Neural cell (in vitro differentiated cells): Measurements from ENCODE around the gene OARD1.

Experiments used
- CTCF ChIP-seq: fragments of 450-650 bp; IDR thresholded peaks from 2 replicates; pipeline ENCODE4 v1.5.1; 2014; ENCODE audit warnings: antibody characterized with exemption, mild to moderate bottlenecking, moderate library complexity; ENCODE audit not compliant: poor library complexity, severe bottlenecking
- EP300 ChIP-seq: fragments of 450-650 bp; conservative IDR thresholded peaks from 2 replicates; pipeline ENCODE4 v1.6.1; 2014; ENCODE audit warnings: antibody characterized with exemption, mild to moderate bottlenecking, moderate library complexity; ENCODE audit not compliant: poor library complexity, severe bottlenecking
- EZH2 ChIP-seq: fragments of 200-600, 300-800 bp; shearing (Covaris generic), sonication (generic); IDR thresholded peaks from 2 replicates; pipeline ENCODE4 v1.6.1; 2014; ENCODE audit warnings: antibody characterized with exemption, low read length, borderline replicate concordance, mild to moderate bottlenecking; ENCODE audit not compliant: insufficient read depth, poor library complexity, severe bottlenecking
- MXI1 ChIP-seq: fragments of 450-650 bp; conservative IDR thresholded peaks from 2 replicates; pipeline ENCODE4 v1.6.1; 2014; ENCODE audit warnings: antibody characterized with exemption, mild to moderate bottlenecking; ENCODE audit not compliant: poor library complexity, severe bottlenecking
- POLR2AphosphoS5 ChIP-seq: IDR thresholded peaks from 2 replicates; pipeline ENCODE4 v1.6.1; 2012
- RAD21 ChIP-seq: fragments of 450-650 bp; conservative IDR thresholded peaks from 2 replicates; pipeline ENCODE4 v1.6.1; 2014; ENCODE audit warnings: antibody characterized with exemption, mild to moderate bottlenecking, moderate library complexity
- SMC3 ChIP-seq: fragments of 450-650 bp; conservative IDR thresholded peaks from 2 replicates; pipeline ENCODE4 v1.6.1; 2014; ENCODE audit warnings: antibody characterized with exemption, mild to moderate bottlenecking, moderate library complexity; ENCODE audit not compliant: poor library complexity
- TAF1 ChIP-seq: IDR thresholded peaks from 2 replicates; pipeline ENCODE4 v1.6.1; 2012; ENCODE audit warnings: low read depth
- TF ChIP-seq, protein P1 (sequence below): IDR thresholded peaks from 2 replicates; pipeline ENCODE4 v1.6.1; 2012; ENCODE audit warnings: borderline replicate concordance

GRCh38 chr6:41079080-41079479 is 6.9 kb upstream of the OARD1 start:
- TF ChIP-seq, protein P1, sequence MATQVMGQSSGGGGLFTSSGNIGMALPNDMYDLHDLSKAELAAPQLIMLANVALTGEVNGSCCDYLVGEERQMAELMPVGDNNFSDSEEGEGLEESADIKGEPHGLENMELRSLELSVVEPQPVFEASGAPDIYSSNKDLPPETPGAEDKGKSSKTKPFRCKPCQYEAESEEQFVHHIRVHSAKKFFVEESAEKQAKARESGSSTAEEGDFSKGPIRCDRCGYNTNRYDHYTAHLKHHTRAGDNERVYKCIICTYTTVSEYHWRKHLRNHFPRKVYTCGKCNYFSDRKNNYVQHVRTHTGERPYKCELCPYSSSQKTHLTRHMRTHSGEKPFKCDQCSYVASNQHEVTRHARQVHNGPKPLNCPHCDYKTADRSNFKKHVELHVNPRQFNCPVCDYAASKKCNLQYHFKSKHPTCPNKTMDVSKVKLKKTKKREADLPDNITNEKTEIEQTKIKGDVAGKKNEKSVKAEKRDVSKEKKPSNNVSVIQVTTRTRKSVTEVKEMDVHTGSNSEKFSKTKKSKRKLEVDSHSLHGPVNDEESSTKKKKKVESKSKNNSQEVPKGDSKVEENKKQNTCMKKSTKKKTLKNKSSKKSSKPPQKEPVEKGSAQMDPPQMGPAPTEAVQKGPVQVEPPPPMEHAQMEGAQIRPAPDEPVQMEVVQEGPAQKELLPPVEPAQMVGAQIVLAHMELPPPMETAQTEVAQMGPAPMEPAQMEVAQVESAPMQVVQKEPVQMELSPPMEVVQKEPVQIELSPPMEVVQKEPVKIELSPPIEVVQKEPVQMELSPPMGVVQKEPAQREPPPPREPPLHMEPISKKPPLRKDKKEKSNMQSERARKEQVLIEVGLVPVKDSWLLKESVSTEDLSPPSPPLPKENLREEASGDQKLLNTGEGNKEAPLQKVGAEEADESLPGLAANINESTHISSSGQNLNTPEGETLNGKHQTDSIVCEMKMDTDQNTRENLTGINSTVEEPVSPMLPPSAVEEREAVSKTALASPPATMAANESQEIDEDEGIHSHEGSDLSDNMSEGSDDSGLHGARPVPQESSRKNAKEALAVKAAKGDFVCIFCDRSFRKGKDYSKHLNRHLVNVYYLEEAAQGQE, result no peak
- TF ChIP-seq EP300 (no peak), CTCF (no peak), EZH2 (no peak), TAF1 (no peak), SMC3 (no peak), POLR2AphosphoS5 (no peak), MXI1 (no peak), RAD21 (no peak)
